AG10803 (cell line): ENCODE measurements around the gene PTMS.
A peak's percentile ranks its signal among the peaks of the same experiment; 100 is the strongest.

Experiments used
- DNase-seq: peaks from one replicate; pipeline ENCODE4 v3.0.0; 2010; ENCODE audit warnings: low read depth
- H3K4me3 ChIP-seq: 2 replicates; pipeline ENCODE4 v1.5.1; 2011; ENCODE audit warnings: mild to moderate bottlenecking, low read length, control low read depth
- TF ChIP-seq, protein P1 (sequence below): conservative IDR thresholded peaks from 2 replicates; pipeline ENCODE4 v1.5.1; 2011; ENCODE audit warnings: mild to moderate bottlenecking, low read length, control low read depth, inconsistent platforms

Gene PTMS

DNA sequence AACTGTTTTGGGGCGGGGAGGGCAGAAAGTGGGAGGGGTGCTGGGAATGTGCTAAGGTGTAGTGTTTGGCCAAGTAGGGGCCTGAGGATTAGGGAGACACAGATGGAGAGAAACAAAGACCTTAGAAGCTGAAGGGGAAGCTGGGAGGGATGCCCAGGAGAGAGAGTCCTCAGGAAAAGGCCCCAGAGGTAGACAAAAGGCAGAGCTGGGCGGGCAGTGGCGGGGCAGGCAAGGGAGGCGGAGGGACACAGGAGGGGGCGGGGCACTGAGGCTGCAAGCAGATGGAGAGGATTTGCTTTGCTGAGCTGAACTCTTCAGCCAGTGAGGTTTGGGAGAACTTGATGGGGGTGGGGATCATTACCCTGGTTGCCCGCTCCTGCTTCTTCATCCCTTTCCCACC, 2.8 kb downstream of the PTMS start:
- TF ChIP-seq, protein P1, sequence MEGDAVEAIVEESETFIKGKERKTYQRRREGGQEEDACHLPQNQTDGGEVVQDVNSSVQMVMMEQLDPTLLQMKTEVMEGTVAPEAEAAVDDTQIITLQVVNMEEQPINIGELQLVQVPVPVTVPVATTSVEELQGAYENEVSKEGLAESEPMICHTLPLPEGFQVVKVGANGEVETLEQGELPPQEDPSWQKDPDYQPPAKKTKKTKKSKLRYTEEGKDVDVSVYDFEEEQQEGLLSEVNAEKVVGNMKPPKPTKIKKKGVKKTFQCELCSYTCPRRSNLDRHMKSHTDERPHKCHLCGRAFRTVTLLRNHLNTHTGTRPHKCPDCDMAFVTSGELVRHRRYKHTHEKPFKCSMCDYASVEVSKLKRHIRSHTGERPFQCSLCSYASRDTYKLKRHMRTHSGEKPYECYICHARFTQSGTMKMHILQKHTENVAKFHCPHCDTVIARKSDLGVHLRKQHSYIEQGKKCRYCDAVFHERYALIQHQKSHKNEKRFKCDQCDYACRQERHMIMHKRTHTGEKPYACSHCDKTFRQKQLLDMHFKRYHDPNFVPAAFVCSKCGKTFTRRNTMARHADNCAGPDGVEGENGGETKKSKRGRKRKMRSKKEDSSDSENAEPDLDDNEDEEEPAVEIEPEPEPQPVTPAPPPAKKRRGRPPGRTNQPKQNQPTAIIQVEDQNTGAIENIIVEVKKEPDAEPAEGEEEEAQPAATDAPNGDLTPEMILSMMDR: no peak
- peak overlapping the region; percentile 87 for H3K4me3 ChIP-seq

DNA sequence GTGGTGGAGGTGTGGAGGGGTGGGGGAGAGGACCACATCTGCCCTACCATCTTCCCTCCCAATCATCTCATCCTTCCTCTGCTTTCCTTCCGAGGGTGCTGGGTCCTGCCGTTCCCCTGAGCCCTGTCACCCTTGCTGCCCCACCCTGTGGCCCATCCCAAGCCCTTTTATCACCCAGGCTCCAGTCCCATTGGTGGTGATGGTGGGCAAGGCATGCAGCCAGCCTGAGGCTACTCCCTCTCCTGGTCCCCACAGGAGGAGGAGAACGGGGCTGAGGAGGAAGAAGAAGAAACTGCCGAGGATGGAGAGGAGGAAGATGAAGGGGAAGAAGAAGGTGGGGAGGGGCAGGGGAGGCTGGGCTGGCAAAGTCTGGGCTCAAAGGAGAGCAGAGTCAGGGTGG, 3.5 kb downstream of the PTMS start:
- no peak overlapping the region for H3K4me3 ChIP-seq
- no peak for DNase-seq
- TF ChIP-seq, protein P1: no peak

More for the DNA sequence above, 2.8 kb downstream of the PTMS start:
- peak; percentile 47 for DNase-seq

DNA sequence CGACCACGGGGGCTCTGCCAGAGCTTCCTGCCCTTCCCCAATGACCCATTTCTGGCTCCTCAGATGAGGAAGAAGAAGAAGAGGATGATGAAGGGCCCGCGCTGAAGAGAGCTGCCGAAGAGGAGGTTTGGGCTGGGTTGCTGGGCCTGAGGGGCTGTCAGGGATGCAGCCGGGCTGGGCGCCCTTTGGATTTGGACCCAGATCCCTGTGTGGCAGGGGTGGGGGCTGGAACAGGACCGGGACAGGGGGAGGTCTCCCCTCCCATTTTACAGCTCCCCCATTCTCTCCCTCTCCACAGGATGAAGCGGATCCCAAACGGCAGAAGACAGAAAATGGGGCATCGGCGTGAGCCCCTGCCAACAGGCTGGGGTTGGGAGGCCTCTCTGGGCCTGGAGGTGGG, 3.9 kb downstream of the PTMS start:
- no peak overlapping the region for H3K4me3 ChIP-seq
- no peak for DNase-seq
- TF ChIP-seq, protein P1: no peak

DNA sequence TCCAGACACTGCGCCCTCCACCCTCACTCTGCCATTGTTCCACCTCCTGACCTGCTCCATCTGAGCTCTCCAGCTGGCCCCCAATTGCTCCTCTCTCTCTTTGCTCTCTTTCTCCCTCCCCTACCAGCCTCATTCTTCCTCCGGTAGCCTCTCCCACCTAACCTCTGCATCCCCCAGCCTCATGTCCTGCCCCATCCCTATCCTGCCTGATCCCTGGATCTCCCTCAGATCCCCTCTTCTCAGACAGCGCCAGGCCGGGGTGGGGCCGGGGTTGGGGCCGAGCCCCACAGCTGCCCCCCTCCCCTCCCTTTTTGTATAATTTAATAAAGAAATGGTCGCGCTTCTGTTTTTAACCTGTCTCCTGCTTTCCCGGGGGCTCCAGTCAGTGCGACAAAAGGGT, 4.4 kb downstream of the PTMS start:
- H3K4me3 ChIP-seq: no peak overlapping the region
- TF ChIP-seq, protein P1: no peak
- no peak for DNase-seq

DNA sequence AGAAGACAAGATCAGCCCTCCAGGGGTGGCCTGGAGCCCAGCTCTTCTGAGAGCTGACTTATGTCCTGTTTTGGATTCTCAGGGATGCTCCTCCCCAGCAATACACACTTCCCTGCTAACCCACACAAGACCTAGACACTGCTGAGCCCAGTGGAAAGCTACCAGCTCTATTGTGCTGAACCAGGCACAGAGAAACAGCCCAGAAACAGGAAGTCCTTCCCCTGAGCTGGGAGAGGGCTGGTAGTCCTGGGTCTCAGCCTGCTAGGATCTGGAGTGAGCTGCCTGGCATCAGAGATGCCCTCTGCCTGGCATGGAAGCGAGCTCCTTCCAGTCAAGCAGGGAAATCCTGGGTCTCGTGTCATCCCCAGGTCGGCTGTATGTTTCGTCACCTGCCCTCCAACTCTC, 4.9 kb downstream of the PTMS start:
- DNase-seq: no peak
- no peak overlapping the region for H3K4me3 ChIP-seq
- TF ChIP-seq, protein P1: no peak

DNA sequence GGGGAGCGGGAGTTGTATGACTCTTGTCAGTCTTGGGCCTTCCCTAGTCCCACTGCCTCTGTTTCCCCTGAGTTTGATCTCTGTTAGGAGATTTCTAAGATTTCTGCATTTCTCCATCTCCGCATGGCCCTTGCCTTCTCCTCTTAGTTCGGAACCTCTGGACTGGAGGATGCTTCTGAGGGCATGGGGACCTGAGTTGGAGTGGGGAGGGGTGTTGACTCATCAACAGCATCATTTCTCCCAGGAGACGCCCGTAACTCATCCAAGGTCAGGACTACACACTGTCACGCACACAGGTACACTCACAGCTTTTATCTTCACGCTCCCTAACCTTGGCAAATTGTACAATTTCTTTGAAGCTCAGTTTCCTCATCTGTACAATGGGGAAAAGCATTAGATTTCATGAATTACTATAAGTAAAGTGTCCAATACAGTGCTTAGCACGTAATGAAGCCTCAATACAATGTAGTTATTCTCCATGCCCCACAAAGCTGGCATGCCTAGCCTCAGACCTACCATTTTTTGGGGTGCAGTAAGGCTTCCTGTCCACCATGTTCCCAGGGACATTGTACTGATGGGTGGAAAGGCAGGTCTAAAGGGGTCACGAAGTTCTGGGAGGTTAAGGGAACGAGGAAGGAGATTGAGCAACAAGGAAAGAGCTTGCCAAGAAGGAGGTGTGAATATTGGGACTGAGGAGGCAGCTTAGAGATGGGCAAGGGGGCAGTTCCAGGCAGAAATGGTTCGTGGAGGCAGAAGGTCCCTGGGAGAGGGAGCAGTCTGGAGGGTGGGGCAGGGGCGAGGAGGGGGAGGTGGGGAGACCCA, 5.6 kb downstream of the PTMS start:
- no peak for DNase-seq
- H3K4me3 ChIP-seq: no peak overlapping the region
- TF ChIP-seq, protein P1: no peak

DNA sequence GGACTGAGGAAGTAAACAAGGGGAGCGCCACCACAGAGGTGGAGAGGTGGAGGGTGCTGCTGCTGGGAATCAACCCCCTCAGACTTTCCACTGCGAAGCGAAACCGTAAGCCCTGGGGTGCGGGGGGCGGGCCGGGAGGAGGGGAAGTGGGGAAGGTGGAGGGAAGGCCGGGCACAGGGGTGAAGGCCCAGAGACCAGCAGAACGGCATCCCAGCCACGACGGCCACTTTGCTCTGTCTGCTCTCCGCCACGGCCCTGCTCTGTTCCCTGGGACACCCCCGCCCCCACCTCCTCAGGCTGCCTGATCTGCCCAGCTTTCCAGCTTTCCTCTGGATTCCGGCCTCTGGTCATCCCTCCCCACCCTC, 6.2 kb downstream of the PTMS start, which contains the start of gene LAG3:
Gene LAG3 (plus strand): TSS at position 190 of the 365 bp plus-strand sequence. CDS start 333 bp downstream, outside the sequence.
- H3K4me3 ChIP-seq: no peak within 1 kb of the TSS
- TF ChIP-seq, protein P1: no peak
- no peak for DNase-seq
